Mesodermal cell (in vitro differentiated cells): Measurements from ENCODE around the gene POC1B.

ENCODE experiments used
- H3K27ac ChIP-seq: 2 replicates; pipeline ENCODE4 v1.7.0; 2013; ENCODE audit warnings: mild to moderate bottlenecking, low read depth, low read length, moderate library complexity; ENCODE audit not compliant: severe bottlenecking
- H3K36me3 ChIP-seq: 2 replicates; pipeline ENCODE4 v1.7.1; 2013; ENCODE audit warnings: mild to moderate bottlenecking, low read length, moderate library complexity; ENCODE audit not compliant: control insufficient read depth, insufficient read depth
- H3K4me1 ChIP-seq: one replicate; pipeline ENCODE4 v1.7.1; 2013; ENCODE audit warnings: mild to moderate bottlenecking, low read length; ENCODE audit not compliant: insufficient read depth, control insufficient read depth, poor library complexity, severe bottlenecking
- H3K4me3 ChIP-seq: 2 replicates; pipeline ENCODE4 v1.7.0; 2013; ENCODE audit warnings: low read length, control low read depth, mild to moderate bottlenecking; ENCODE audit not compliant: insufficient read depth, poor library complexity, severe bottlenecking; ENCODE audit errors: extremely low read depth
- H3K9me3 ChIP-seq: 2 replicates; pipeline ENCODE4 v1.7.1; 2013; ENCODE audit warnings: mild to moderate bottlenecking, low read length, moderate library complexity; ENCODE audit not compliant: control insufficient read depth
- WGBS, 2 experiments: methylation state at CpG; one replicate each; pipeline ENCODE4 v1.1.5; 2013; ENCODE audit warnings: missing lambda C conversion rate in 2 of 2; ENCODE audit not compliant: insufficient coverage in 2 of 2; 5-methylcytosine and 5-hydroxymethylcytosine counted together

POC1B gene

DNA sequence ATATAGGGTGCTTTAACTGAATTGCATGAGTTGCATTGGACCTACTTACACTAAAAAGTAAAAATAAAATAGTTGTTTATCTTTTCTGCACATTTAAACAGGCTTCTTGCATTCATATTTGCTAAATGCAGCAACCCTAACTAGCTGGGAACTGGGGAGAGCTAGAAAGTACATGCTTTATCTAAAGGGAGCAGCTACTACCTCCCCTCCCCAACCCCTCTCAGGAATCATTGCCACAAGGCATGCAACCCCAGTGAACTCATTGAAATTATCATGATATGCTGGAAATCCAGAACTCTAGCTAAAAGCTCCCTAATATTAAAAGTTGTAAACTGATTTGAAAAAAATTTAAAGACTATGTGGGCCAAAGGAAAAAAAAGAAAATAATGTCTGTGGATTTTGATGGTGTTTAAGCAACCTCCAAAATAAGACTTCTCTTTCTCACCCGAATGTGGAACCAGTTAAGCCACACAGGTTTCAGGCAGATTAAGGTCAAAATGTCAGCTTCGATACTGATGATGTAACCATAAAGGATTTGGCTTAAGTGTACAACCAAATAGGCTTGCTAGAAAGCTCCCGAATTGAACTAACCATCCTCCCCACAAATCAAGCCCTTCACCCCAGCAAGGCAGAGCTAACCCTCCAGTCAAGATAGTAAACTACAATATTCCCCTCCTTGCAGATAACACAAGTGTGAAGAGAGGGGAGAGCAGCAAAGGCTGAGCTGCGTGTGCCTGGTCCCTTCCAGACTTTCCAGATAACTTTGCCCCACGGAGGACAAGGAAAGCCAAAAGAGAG lies 13.8 kb upstream of the POC1B start:
- WGBS, 2 experiments: 94% methylated on average over 2 of the region's 5 CpGs; no CpG with 5 or more reads in 1 of the 2 experiments
- H3K27ac ChIP-seq: no peak overlapping the region
- no peaks in the 10 kb centered on the region for H3K9me3 ChIP-seq

GRCh38 chr12:89538897-89539296 lies 13.1 kb upstream of the POC1B start:
- Histone ChIP-seq H3K4me1 (peaks cover 4% of the 10 kb centered on the region), H3K27ac (no peak overlapping the region), H3K9me3 (no peaks in the 10 kb centered on the region), H3K4me3 (no peak overlapping the region), H3K36me3 (no peaks in the 10 kb centered on the region)
- 81 to 93% methylated on average over 3 of the region's 4 CpGs for WGBS, 2 experiments

More for the DNA sequence above, 13.8 kb upstream of the POC1B start:
- H3K36me3 ChIP-seq: no peaks in the 10 kb centered on the region
- no peak overlapping the region for H3K4me3 ChIP-seq
- H3K4me1 ChIP-seq: peaks cover 6% of the 10 kb centered on the region

DNA sequence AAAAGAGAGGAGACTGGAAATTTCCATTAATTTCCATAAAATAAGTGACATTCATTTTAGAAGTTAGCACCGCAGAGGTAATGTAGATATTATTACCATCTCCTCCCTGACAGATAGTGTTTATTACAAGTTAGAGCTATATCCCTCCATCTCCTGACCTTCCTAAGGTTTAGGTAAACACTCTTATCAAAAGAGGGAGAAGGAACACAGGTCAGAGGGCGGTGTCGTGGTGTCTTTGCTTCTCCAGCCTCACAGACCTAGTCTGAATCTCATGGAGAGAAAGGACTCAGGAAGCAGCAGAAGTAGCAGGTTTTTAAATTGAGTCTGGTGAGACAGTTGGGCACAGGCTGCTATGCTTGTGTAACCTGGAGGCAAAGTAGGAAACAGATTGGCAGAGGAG lies 11.5 kb upstream of the POC1B start:
- Histone ChIP-seq H3K9me3 (no peaks in the 10 kb centered on the region), H3K4me3 (no peak overlapping the region), H3K27ac (no peak overlapping the region), H3K4me1 (no peaks in the 10 kb centered on the region), H3K36me3 (no peaks in the 10 kb centered on the region)
- WGBS, 2 experiments: 85% methylated on average over 2 of the region's 3 CpGs; no CpG with 5 or more reads in 1 of the 2 experiments

- Histone ChIP-seq H3K4me1 (no peaks in the 10 kb centered on the region), H3K27ac (no peak overlapping the region), H3K4me3 (no peak overlapping the region), H3K9me3 (no peaks in the 10 kb centered on the region), H3K36me3 (no peaks in the 10 kb centered on the region)
- WGBS, 2 experiments: no CpG with 5 or more reads among the region's 1 CpG
Observed at GRCh38 chr12:89529738-89530137, 3.9 kb upstream of the POC1B start.

- Histone ChIP-seq H3K9me3 (no peaks in the 10 kb centered on the region), H3K4me3 (no peak overlapping the region), H3K27ac (no peak overlapping the region), H3K4me1 (peaks cover 3% of the 10 kb centered on the region), H3K36me3 (peaks cover 4% of the 10 kb centered on the region)
- 95 to 100% methylated on average over 1 to 2 of the region's 4 CpGs for WGBS, 2 experiments
Observed at GRCh38 chr12:89528434-89528833, 2.6 kb upstream of the POC1B start.

GRCh38 chr12:89525305-89525823 lies 483 bp downstream of the POC1B start:
- 0 to 1% methylated on average over 28 to 45 of the region's 53 CpGs for WGBS, 2 experiments

GRCh38 chr12:89524541-89525304 lies 1.1 kb downstream of the POC1B start, which contains the start of gene GALNT4:
TSS of gene GALNT4 (minus strand) at chr12:89524796. CDS start at chr12:89524549, 247 bp downstream.
- Histone ChIP-seq H3K9me3 (no peaks in the 10 kb centered on the region), H3K27ac (peak within 1 kb of the TSS; percentile 77), H3K4me3 (peak within 1 kb of the TSS; percentile 96), H3K4me1 (peaks cover 5% of the 10 kb centered on the region), H3K36me3 (peaks cover 26% of the 10 kb centered on the region)
- WGBS, 2 experiments: 0 to 1% methylated on average over 25 to 34 of the region's 43 CpGs

More at GRCh38 chr12:89525305-89525823, 483 bp downstream of the POC1B start:
- H3K9me3 ChIP-seq: no peaks in the 10 kb centered on the region
- peak overlapping the region; percentile 96 for H3K4me3 ChIP-seq
- H3K27ac ChIP-seq: peak overlapping the region; percentile 77
- peaks cover 5% of the 10 kb centered on the region for H3K4me1 ChIP-seq
- peaks cover 26% of the 10 kb centered on the region for H3K36me3 ChIP-seq

GRCh38 chr12:89523843-89524540 lies 1.9 kb downstream of the POC1B start:
- Histone ChIP-seq H3K4me1 (peaks cover 5% of the 10 kb centered on the region), H3K9me3 (no peaks in the 10 kb centered on the region), H3K27ac (no peak overlapping the region), H3K36me3 (peaks cover 26% of the 10 kb centered on the region), H3K4me3 (peak overlapping the region; percentile 96)
- WGBS, 2 experiments: 30 to 35% methylated on average over 15 to 16 of the region's 21 CpGs

DNA sequence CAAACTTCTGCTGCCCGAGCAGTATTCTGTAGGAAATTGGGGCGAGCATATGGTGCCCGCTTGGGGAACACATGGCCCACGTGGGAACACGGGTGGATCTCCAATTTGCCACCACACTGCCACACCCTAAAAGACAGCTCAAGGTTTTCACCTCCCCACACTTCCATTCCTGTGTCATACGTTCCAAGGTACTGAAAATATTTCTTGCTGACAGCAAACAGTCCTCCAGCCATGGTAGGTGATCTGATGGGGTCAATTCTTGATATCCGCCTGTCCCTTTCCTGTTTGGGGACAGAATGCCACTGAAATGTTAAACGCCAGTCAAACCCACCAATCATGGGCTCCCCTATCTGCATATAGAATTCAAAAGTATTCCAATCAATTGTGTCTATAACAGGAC lies 2.5 kb downstream of the POC1B start:
- Histone ChIP-seq H3K4me1 (peaks cover 5% of the 10 kb centered on the region), H3K36me3 (peaks cover 26% of the 10 kb centered on the region), H3K27ac (no peak overlapping the region), H3K9me3 (no peaks in the 10 kb centered on the region), H3K4me3 (peak overlapping the region; percentile 96)
- WGBS, 2 experiments: 83 to 100% methylated on average over 2 to 7 of the region's 8 CpGs
